Endothelial cell (in vitro differentiated cells): ENCODE results near the gene MTMR12. TPM values are rescaled to one million over a fixed set of nuclear protein-coding genes. Genes with fewer than 3 reads are reported as not detected.

ENCODE experiments used
- DNase-seq: peaks from one replicate; pipeline ENCODE4 v3.0.0; 2021; ENCODE audit warnings: low spot score
- H3K27ac Mint-ChIP-seq: one replicate; pipeline ENCODE4 v1.8.0; 2021; ENCODE audit warnings: mixed read lengths, inconsistent platforms; ENCODE audit not compliant: unreplicated experiment
- H3K27me3 Mint-ChIP-seq: one replicate; pipeline ENCODE4 v1.8.0; 2021; ENCODE audit warnings: mild to moderate bottlenecking, moderate library complexity, mixed read lengths, inconsistent platforms; ENCODE audit not compliant: unreplicated experiment
- H3K36me3 Mint-ChIP-seq: one replicate; pipeline ENCODE4 v1.8.0; 2021; ENCODE audit warnings: mild to moderate bottlenecking, low read depth, mixed read lengths, inconsistent platforms; ENCODE audit not compliant: unreplicated experiment
- H3K4me1 Mint-ChIP-seq: one replicate; pipeline ENCODE4 v1.8.0; 2021; ENCODE audit warnings: mild to moderate bottlenecking, mixed read lengths, inconsistent platforms; ENCODE audit not compliant: unreplicated experiment
- H3K4me3 Mint-ChIP-seq: one replicate; pipeline ENCODE4 v1.8.0; 2021; ENCODE audit warnings: mild to moderate bottlenecking, mixed read lengths, inconsistent platforms; ENCODE audit not compliant: unreplicated experiment
- H3K9me3 Mint-ChIP-seq: one replicate; pipeline ENCODE4 v1.8.0; 2021; ENCODE audit warnings: mixed read lengths, inconsistent platforms; ENCODE audit not compliant: unreplicated experiment
- CTCF ChIP-seq: fragments of 200-600 bp; sonication (generic); IDR thresholded peaks from one replicate; pipeline ENCODE4 v1.5.0; 2021; ENCODE audit warnings: antibody characterized with exemption; ENCODE audit not compliant: unreplicated experiment
- total RNA-seq: library from RNA; stranded (reverse); fragmentation: NEBNext Ultra II Directional; extraction: Animal tissue kit (Norgen Biotek cat#: 25700); gene quantifications from one replicate; pipeline ENCODE4 v1.2.1, GENCODE V29; 2021; ENCODE audit not compliant: unreplicated experiment

The MTMR12 gene
- total RNA-seq, 1 donor from 2014 or later = 39.4 TPM

- Mint-ChIP-seq H3K27me3 (no peaks in the 10 kb centered on the region), H3K27ac (no peak overlapping the region), H3K4me3 (no peak overlapping the region), H3K36me3 (peaks cover 40% of the 10 kb centered on the region), H3K9me3 (no peaks in the 10 kb centered on the region), H3K4me1 (peaks cover 34% of the 10 kb centered on the region)
- no peak for TF ChIP-seq CTCF
- DNase-seq = no peak
Observed at GRCh38 chr5:32270178-32270577, 42.6 kb downstream of the MTMR12 start.

- Mint-ChIP-seq H3K36me3 (peaks cover 38% of the 10 kb centered on the region), H3K4me3 (no peak overlapping the region), H3K27me3 (no peaks in the 10 kb centered on the region), H3K4me1 (peaks cover 6% of the 10 kb centered on the region), H3K27ac (no peak overlapping the region), H3K9me3 (no peaks in the 10 kb centered on the region)
- DNase-seq = no peak
- no peak for TF ChIP-seq CTCF
Observed at GRCh38 chr5:32265902-32266301, 46.8 kb downstream of the MTMR12 start.

- H3K27ac Mint-ChIP-seq = no peak overlapping the region
- DNase-seq = no peak
- no peak for TF ChIP-seq CTCF
- no peaks in the 10 kb centered on the region for H3K4me1 Mint-ChIP-seq
- H3K36me3 Mint-ChIP-seq = peaks cover 31% of the 10 kb centered on the region
- H3K9me3 Mint-ChIP-seq = no peaks in the 10 kb centered on the region
- H3K27me3 Mint-ChIP-seq = no peaks in the 10 kb centered on the region
- no peak overlapping the region for H3K4me3 Mint-ChIP-seq
Observed at GRCh38 chr5:32264957-32265572, 47.7 kb downstream of the MTMR12 start.

- Mint-ChIP-seq H3K4me3 (no peak overlapping the region), H3K27me3 (peaks cover under 1% of the 10 kb centered on the region), H3K9me3 (no peaks in the 10 kb centered on the region), H3K27ac (no peak overlapping the region), H3K4me1 (no peaks in the 10 kb centered on the region), H3K36me3 (peaks cover 37% of the 10 kb centered on the region)
- TF ChIP-seq CTCF = no peak
- DNase-seq = no peak
Observed at GRCh38 chr5:32263684-32264083, 49.1 kb downstream of the MTMR12 start.

GRCh38 chr5:32261198-32261597 is 51.5 kb downstream of the MTMR12 start:
- no peaks in the 10 kb centered on the region for H3K9me3 Mint-ChIP-seq
- no peak for DNase-seq
- peaks cover 44% of the 10 kb centered on the region for H3K36me3 Mint-ChIP-seq
- no peak overlapping the region for H3K27ac Mint-ChIP-seq
- peaks cover 1% of the 10 kb centered on the region for H3K27me3 Mint-ChIP-seq
- no peaks in the 10 kb centered on the region for H3K4me1 Mint-ChIP-seq
- H3K4me3 Mint-ChIP-seq = no peak overlapping the region
- no peak for TF ChIP-seq CTCF
